GM18505 (cell line): ENCODE results near the gene DIDO1.
A peak's percentile ranks its signal among the peaks of the same experiment; 100 is the strongest.

Experiments used
- ATAC-seq: cut with Tn5 transposase; IDR thresholded peaks from one replicate; pipeline ENCODE4 v1.9.1; 2021; ENCODE audit not compliant: unreplicated experiment
- POLR2A ChIP-seq: IDR thresholded peaks from 4 replicates; pipeline ENCODE4 v1.6.1; 2011; ENCODE audit warnings: borderline replicate concordance; ENCODE audit not compliant: insufficient read depth, insufficient read length; ENCODE audit errors: extremely low read depth

The DIDO1 gene

GRCh38 chr20:62926229-62927127 is at the start of gene DIDO1:
Gene DIDO1 (minus strand): TSS chr20:62926505.
- peak; percentile 78 for TF ChIP-seq POLR2A
- ATAC-seq: peak; percentile 72

GRCh38 chr20:62975251-62975760 is 49.0 kb upstream of the DIDO1 start:
- TF ChIP-seq POLR2A: no peak
- ATAC-seq: no peak

DNA sequence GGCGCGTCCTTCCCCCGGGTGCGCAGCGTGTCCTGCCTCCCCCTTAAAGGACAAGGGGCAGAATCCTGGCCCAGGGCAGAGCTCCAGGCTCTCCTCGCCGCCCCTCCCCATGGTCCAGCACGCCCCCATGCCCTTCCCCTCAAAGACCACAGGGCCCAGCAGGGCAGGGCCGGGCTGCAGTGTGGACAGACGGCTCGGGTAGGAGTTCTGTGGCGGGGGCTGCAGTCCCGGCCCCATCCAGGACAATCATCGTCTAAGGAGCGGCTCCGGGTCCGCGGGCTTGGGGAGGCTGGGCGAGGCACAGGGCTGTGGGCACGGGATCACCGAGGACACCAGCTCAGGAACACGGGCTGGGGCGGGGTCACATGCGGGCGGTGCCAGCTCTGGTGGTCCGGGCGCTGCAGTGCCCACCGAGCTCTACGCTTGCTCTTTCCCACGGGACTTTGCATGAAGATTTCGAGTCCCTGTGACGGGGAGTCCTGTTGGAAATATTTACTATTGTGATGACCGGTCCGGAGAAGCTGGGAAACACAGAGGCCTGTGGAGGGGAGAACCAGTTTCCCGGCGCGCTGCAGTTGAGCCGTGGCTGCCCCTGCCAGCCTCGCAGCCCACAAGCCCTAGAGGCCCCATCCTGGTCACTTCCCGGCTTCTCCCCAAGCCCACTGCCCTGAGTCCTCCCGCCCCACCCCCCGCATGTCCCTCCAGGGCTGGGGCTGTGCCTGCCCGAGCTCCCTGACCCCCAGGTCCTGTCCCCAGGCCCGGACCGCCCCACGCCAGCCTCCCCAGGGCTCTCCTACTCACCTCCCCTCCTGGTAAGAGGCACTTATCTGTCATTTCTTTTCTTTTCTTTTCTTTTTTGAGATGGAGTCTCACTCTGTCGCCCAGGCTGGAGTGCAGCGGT is 46.8 kb upstream of the DIDO1 start:
- TF ChIP-seq POLR2A: no peak
- ATAC-seq: no peak

DNA sequence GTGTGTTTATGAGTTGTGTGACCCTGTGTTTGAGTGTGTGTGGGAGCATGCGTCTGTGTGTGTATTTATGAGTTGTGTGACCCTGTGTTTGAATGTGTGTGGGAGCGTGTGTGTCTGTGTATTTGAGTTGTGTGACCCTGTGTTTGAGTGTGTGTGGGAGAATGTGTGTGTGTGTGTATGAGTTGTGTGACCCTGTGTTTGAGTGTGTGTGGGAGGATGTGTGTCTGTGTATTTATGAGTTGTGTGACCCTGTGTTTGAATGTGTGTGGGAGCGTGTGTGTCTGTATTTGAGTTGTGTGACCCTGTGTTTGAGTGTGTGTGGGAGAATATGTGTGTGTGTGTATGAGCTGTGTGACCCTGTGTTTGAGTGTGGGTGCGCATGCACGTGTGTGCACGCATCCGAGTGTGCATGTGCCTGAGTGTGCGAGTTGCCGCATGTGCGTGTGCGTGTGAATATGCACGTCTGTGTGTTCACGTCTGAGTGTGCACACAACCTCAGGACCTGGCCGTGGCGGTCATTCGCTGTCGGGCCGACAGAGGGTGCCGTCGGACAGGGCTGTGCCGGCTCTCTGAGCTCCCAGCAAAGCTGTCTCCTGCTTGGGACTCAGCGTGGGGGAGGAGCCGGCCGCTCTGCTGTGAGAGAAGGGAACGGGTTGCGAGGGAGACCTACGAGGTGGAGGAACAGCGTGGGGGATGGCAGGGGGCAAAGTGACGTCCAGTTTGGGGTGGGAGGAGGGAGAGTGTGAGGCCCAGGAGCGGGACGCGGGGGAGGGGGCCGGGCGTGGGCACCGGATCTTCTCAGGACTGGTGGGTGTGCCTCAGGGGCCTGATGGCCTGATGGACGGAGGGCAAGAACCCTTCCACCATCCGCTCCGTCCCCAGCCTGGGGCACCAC is 45.9 kb upstream of the DIDO1 start:
- TF ChIP-seq POLR2A: no peak
- ATAC-seq: peak; percentile 77

- no peak for ATAC-seq
Measured at GRCh38 chr20:62971211-62971949, 45.1 kb upstream of the DIDO1 start.

GRCh38 chr20:62970307-62971210 is 44.3 kb upstream of the DIDO1 start:
- no peak for ATAC-seq
- TF ChIP-seq POLR2A: no peak

More at GRCh38 chr20:62971211-62971949, 45.1 kb upstream of the DIDO1 start:
- no peak for TF ChIP-seq POLR2A

- ATAC-seq: no peak
Measured at GRCh38 chr20:62969939-62970306, 43.6 kb upstream of the DIDO1 start.

GRCh38 chr20:62969179-62969760 is 43.0 kb upstream of the DIDO1 start:
- TF ChIP-seq POLR2A: no peak
- ATAC-seq: no peak

More at GRCh38 chr20:62969939-62970306, 43.6 kb upstream of the DIDO1 start:
- TF ChIP-seq POLR2A: no peak

DNA sequence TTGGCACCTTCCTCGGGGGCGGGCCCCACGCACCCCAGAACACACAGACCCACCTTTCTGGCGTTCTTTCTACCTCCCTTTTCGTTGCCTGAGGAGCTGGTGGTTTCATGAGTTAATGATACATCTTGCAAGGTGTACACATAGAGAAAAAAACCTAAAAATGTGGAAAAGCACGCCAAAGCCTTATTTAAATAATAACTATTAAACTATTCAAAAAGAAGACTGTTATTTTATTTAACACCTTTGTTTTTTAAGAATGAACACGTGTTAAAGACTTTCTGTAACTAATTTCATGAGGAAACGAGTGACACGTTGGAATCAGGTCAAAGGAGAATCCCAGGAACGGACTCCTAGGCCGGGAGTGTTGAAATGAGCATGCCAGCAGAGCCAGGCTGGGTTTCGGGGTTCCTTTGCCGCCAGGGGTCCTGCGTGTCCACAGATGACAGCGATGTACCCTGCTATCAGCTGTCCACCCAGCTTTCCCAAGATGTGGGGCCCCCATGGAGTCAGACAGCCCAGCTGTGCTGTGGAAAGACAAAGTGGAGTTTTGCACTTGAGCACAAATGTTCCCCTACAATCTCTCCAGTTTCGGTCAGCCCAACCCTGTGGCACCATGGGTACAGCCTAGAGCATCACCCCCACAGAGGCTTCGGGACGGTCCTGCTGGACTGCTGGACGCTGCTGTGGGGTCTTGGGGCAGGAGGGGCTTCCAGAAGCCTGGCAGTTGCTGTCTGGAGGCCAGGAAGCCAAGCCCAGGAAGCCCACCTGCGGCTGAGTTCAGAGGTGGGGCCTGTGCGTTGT is 42.3 kb upstream of the DIDO1 start:
- no peak for ATAC-seq
- TF ChIP-seq POLR2A: peak; percentile 28
